GM18861 (cell line): ENCODE measurements around the gene GNB1.
A peak's percentile ranks its signal among the peaks of the same experiment; 100 is the strongest.
"Not testable (repeated sequence)": the region's sequence is repeated elsewhere in the genome, so short reads cannot be mapped to it uniquely, and the experiment has no call there.

Experiments
- ATAC-seq: cut with Tn5 transposase; IDR thresholded peaks from one replicate; pipeline ENCODE4 v1.9.1; 2021; ENCODE audit not compliant: unreplicated experiment

Gene GNB1

DNA sequence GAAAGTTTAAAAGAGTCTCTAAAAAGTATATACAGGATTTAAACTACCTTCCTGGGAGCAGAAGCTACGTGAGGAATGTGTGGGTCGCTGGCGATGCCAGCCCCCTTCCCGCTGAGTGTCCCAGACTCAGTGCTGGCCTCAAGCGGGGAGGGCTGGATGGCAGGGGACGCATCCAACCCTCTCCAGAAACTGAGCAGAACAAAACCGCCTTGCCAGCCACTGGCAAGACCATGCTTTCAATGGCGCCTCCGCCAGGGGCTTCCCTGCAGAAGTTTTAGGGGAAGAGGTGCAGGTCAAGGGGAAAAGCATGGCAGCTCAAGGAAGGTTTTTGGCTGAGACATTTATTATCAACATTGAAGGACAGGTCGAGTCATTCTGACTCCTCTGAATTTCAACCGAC is 138.7 kb downstream of the GNB1 start:
- no peak for ATAC-seq

- not testable (repeated sequence) for ATAC-seq
Measured at GRCh38 chr1:1749941-1750340, 140.9 kb downstream of the GNB1 start.

DNA sequence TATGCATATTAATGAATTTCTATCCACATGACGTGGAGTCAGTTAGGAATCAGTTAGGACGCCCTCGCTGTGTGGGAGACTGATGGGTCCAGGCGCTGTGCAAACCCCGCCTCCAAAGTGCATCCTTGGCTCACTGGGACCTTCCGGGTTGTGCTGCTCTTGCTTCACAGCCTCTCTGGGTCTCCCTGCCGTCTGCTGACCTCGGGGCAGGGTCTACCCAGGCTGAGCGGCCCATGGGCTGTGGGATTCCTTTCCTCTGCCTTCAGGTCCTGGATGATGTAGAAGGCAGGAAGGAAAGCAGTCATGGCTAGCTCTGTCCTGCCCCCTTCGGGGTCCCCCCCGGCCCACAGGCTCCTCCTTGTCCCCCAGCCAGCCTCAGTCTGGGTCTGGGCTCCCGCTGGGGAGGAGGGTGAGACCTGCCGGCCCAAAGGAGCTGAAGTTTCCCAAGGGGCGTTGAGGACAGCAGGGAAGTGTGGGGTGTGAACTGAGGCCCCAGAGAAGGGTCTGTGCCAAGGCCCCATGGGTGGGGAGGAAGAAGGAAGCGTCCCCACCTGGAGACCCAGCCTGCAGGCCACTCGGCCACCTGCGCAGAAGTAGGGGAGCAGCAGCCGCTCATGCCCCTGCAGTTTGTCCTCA is 142.1 kb downstream of the GNB1 start:
- no peak for ATAC-seq

DNA sequence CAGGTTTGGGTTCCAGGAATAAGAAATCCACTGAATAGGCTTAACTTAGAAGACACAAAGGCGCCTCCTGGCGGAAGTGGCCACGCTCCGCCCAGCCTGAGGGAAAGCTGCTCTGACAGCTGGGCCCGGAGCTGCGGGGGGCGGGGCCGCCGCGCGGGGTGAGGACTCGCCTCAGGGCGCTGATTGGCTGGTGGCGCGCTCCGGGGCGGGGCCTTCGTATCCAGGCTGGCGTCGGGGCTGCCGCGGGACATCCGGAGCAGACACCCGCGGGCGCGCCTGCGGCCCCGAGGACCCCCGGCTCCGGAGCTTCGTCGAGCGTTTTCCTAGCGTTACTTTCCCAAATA is 144.3 kb downstream of the GNB1 start:
- peak; percentile 62 for ATAC-seq

- ATAC-seq, result peak; percentile 33
Measured at GRCh38 chr1:1745651-1746565, 145.0 kb downstream of the GNB1 start.

- not testable (repeated sequence) for ATAC-seq
Measured at GRCh38 chr1:1742529-1742928, 148.4 kb downstream of the GNB1 start.

DNA sequence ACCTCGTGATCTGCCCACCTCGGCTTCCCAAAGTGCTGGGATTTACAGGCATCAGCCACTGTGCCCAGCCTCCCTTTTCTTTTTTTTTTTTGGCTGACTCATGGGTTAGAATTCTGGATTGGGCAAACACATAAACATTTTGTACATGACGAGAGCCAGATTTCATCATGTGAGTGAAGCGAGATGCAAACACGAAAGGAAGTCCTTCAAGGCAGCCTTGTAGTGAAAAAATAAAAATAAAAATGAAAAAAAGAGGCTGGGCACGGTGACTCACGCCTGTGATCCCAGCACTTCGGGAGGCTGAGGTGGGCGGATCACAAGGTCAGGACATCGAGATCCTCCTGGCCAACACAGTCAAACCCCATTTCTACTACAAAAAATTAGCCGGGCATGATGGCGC is 149.9 kb downstream of the GNB1 start:
- not testable (repeated sequence) for ATAC-seq

DNA sequence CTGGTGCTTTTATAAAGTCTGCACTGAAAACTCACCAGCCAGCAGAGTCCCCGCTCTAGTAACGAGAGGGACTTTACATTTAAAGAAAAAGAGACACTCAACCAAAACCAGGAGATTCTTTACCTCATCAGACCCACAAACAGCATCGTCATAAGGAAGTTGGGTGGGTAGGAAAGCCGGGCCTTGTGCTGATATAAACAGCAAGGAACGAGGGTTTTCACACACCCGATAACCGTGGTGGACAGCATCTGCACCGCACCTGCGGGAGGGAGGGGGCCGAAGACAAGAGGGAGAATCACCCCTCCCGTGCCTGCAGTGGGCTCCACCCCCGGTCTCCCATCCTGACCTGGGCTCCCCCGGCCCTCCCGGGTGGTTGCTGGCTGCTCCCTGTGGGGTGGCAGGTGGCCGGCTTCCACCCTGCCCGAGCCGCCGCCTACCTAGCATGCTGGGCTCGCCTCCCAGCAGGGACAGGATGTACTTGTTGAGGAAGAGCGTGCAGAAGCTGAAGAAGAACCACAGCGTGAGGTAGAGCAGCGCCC is 152.0 kb downstream of the GNB1 start:
- ATAC-seq, result not testable (repeated sequence)

DNA sequence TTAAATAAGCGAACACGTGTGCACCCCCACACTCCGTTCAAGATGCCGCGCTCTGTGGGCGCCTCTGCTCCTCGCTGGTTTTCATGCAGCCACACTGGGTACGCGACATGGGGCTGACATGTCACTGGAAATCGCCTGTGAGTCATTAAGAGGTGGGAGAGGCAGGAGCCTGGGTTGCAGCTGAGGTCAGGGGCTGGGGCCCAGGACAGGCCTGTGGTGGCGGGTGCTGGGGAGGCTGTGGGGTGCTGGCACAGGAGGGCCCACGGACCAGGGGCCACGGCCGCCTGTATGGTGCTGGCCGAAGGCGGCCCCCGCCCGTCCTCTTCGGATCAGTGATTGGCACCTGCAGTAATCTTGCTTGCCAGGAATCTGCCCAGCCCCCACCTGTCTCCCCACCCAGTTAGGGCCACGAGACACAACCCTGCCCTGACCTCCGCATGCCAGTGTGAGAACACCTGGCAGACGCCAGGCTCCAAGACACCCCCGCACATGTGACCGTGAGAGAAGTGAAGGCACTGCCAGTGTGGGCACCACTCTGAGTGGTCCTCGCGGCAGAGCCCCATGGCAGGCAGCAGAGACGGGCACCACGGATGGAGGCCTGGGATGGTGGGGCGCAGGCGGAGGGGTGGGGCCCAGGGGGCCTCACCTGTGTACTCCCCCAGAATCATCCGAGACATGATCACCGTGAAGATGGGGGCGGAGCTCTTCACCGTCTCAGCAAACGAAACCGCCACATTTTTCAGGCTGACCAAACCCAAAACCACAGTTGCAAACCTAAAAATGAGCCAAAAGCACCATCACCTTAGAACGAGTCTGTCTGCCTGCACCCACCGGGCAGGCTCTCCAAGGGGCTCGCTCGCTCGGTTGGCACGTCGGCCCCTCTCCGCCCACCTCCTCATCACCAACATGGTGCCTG is 153.0 kb downstream of the GNB1 start:
- not testable (repeated sequence) for ATAC-seq
